ENCODE measurements around the gene PRKCH.

DNA sequence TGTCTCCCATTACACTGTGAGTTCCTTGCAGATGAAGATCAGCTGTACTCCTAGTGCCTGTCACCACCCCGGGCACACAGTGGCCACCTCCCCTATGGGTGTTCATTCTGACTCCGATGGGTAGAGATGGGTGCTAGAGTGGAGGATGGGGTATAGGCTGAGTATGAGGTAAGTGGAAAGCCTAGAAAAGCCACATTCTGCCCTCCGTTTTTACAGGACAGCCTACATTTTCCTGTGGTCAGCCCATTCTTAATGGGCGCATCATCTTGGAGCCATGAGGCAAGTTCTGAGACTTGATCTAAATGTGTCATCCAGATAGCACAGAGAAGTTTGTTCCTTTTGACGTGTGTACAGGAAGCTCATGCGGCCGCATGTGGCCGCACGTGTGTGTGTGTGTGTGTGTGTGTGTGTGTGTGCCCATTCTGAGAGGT, 207.2 kb downstream of the PRKCH start:
- TF ChIP-seq, protein P1, sequence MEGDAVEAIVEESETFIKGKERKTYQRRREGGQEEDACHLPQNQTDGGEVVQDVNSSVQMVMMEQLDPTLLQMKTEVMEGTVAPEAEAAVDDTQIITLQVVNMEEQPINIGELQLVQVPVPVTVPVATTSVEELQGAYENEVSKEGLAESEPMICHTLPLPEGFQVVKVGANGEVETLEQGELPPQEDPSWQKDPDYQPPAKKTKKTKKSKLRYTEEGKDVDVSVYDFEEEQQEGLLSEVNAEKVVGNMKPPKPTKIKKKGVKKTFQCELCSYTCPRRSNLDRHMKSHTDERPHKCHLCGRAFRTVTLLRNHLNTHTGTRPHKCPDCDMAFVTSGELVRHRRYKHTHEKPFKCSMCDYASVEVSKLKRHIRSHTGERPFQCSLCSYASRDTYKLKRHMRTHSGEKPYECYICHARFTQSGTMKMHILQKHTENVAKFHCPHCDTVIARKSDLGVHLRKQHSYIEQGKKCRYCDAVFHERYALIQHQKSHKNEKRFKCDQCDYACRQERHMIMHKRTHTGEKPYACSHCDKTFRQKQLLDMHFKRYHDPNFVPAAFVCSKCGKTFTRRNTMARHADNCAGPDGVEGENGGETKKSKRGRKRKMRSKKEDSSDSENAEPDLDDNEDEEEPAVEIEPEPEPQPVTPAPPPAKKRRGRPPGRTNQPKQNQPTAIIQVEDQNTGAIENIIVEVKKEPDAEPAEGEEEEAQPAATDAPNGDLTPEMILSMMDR (conservative IDR thresholded peaks at IDR 0.05; ENCODE audit: low read length) = no peak
- TF ChIP-seq EZH2phosphoT487 (IDR thresholded peaks at IDR 0.05; ENCODE audit: borderline replicate concordance) = no peak

Data from Loucy (cell line).